Mucosa of rectum (tissue), 2 donors: ENCODE data around the gene NPTXR.

Source experiments
- H3K27ac ChIP-seq, 2 donors: one replicate each; pipeline ENCODE4 v1.7.0; 2013; ENCODE audit warnings: inconsistent platforms in 2 of 2, low read depth in 2 of 2, low read length in 2 of 2
- H3K27me3 ChIP-seq, 2 donors: one replicate each; pipeline ENCODE4 v1.7.0; 2013; ENCODE audit warnings: low read length in 2 of 2; ENCODE audit not compliant: control insufficient read depth in 2 of 2, insufficient read depth in 2 of 2
- H3K36me3 ChIP-seq, 2 donors: one replicate each; pipeline ENCODE4 v1.7.0; 2013; ENCODE audit warnings: low read length in 2 of 2; ENCODE audit not compliant: control insufficient read depth in 2 of 2, insufficient read depth in 2 of 2
- H3K4me1 ChIP-seq, 2 donors: one replicate each; pipeline ENCODE4 v1.7.0; 2013; ENCODE audit warnings: low read length in 2 of 2, mild to moderate bottlenecking in 1 of 2; ENCODE audit not compliant: control insufficient read depth in 2 of 2, insufficient read depth in 2 of 2
- H3K4me3 ChIP-seq, 2 donors: one replicate each; pipeline ENCODE4 v1.7.0; 2013; ENCODE audit warnings: low read length in 2 of 2
- H3K9ac ChIP-seq, 2 donors: one replicate each; pipeline ENCODE4 v1.7.0; 2013; ENCODE audit warnings: low read length in 2 of 2, low read depth in 1 of 2, mild to moderate bottlenecking in 1 of 2
- H3K9me3 ChIP-seq, 2 donors: one replicate each; pipeline ENCODE4 v1.7.0; 2013; ENCODE audit warnings: low read length in 2 of 2; ENCODE audit not compliant: control insufficient read depth in 2 of 2
- donor health status: healthy.
- donor health status: Normal muscosa, but diverticular disease.

NPTXR gene

GRCh38 chr22:38786631-38787030 lies 57.2 kb downstream of the NPTXR start:
- peaks cover 7 to 10% of the 10 kb centered on the region in 2 donors for H3K36me3 ChIP-seq
- no peak overlapping the region for H3K9ac ChIP-seq
- H3K9me3 ChIP-seq, result no peaks in the 10 kb centered on the region
- no peak overlapping the region for H3K27ac ChIP-seq
- H3K4me3 ChIP-seq, result no peak overlapping the region
- peaks cover 0 to 8% of the 10 kb centered on the region in 2 donors for H3K4me1 ChIP-seq
- no peaks in the 10 kb centered on the region for H3K27me3 ChIP-seq

DNA sequence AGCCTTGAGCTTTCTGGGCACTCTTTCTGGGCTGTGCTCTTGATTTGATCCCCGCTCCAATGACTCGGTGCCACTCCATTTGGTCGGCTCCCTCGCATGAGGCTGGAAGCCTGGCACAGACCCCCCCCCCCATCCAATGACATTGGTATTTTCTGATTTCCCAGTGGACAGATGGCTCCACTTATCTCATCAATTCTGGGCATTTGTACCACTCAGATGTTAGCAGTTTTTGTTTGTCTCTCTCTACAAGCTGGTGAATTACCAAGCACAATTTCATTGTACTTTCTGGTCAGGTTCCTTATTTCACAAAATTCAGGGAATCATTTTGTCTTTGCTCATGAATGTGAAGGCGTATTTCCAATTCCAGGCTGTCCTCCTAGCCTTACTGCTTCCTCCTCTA lies 59.0 kb downstream of the NPTXR start:
- peaks cover 0 to 8% of the 10 kb centered on the region in 2 donors for H3K4me1 ChIP-seq
- no peak overlapping the region for H3K9ac ChIP-seq
- H3K27ac ChIP-seq, result no peak overlapping the region
- no peaks in the 10 kb centered on the region for H3K27me3 ChIP-seq
- no peak overlapping the region for H3K4me3 ChIP-seq
- peaks cover 9 to 12% of the 10 kb centered on the region in 2 donors for H3K36me3 ChIP-seq
- no peaks in the 10 kb centered on the region for H3K9me3 ChIP-seq

DNA sequence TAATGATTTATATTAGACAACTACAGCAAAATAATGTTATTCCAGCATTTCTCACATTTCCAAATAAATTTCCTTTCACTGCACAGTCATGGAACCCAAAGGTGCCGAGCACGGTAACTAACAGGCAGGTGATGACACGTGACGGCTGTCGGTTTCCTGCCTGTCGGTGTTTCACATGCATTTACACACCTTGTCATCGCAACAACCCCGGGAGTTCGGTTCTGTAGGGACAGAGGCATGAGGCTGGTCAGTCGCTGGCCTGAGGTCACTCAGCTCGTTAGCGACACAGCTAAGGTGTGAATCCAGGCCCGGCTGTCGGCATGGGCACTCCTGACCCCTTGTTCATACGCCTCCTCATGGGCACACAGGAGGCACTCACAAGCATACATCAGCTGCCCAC lies 59.8 kb downstream of the NPTXR start:
- Histone ChIP-seq H3K36me3 (peaks cover 9 to 16% of the 10 kb centered on the region in 2 donors), H3K27ac (no peak overlapping the region), H3K9ac (no peak overlapping the region), H3K4me3 (no peak overlapping the region), H3K4me1 (peaks cover 0 to 8% of the 10 kb centered on the region in 2 donors), H3K27me3 (no peaks in the 10 kb centered on the region), H3K9me3 (no peaks in the 10 kb centered on the region)

DNA sequence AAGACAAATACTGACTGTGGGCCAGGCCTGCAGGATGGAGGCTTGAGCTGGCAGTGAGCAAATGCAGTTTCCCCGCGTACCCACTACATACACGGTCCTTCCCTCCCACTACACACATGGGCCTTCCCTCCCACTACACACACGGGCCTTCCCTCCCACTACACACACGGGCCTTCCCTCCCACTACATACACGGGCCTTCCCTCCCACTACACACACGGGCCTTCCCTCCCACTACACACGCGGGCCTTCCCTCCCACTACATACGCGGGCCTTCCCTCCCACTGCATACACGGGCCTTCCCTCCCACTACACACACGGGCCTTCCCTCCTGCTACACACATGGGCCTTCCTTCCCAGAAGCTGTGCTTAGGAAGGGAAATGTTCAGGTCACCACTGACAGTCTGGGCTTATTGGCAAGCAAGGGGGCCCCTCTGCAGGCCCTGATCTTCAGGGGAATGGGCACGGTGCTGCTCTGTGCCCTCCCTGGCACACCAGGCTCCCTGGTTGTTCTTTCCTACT lies 60.7 kb downstream of the NPTXR start:
- Histone ChIP-seq H3K9ac (no peak overlapping the region), H3K4me3 (no peak overlapping the region), H3K27ac (no peak overlapping the region), H3K36me3 (peaks cover 9 to 16% of the 10 kb centered on the region in 2 donors), H3K27me3 (no peaks in the 10 kb centered on the region), H3K9me3 (no peaks in the 10 kb centered on the region), H3K4me1 (peaks cover 0 to 4% of the 10 kb centered on the region in 2 donors)

- H3K4me3 ChIP-seq, result no peak overlapping the region
- no peaks in the 10 kb centered on the region for H3K9me3 ChIP-seq
- peaks cover 9 to 16% of the 10 kb centered on the region in 2 donors for H3K36me3 ChIP-seq
- no peak overlapping the region for H3K9ac ChIP-seq
- no peaks in the 10 kb centered on the region for H3K27me3 ChIP-seq
- H3K27ac ChIP-seq, result no peak overlapping the region
- H3K4me1 ChIP-seq, result no peaks in the 10 kb centered on the region
Measured at GRCh38 chr22:38782402-38783094, 61.3 kb downstream of the NPTXR start.

- Histone ChIP-seq H3K9ac (no peak overlapping the region), H3K27ac (no peak overlapping the region), H3K4me3 (no peak overlapping the region), H3K4me1 (no peaks in the 10 kb centered on the region), H3K27me3 (no peaks in the 10 kb centered on the region), H3K9me3 (no peaks in the 10 kb centered on the region), H3K36me3 (peaks cover 9 to 16% of the 10 kb centered on the region in 2 donors)
Measured at GRCh38 chr22:38781033-38781432, 62.8 kb downstream of the NPTXR start.

- no peak overlapping the region for H3K4me3 ChIP-seq
- H3K27ac ChIP-seq, result no peak overlapping the region
Measured at GRCh38 chr22:38777087-38777671, 66.6 kb downstream of the NPTXR start.

GRCh38 chr22:38776086-38776485 lies 67.7 kb downstream of the NPTXR start:
- no peak overlapping the region for H3K9ac ChIP-seq
- no peak overlapping the region for H3K27ac ChIP-seq
- no peaks in the 10 kb centered on the region for H3K9me3 ChIP-seq
- H3K27me3 ChIP-seq, result no peaks in the 10 kb centered on the region
- peaks cover 6 to 16% of the 10 kb centered on the region in 2 donors for H3K36me3 ChIP-seq
- no peaks in the 10 kb centered on the region for H3K4me1 ChIP-seq
- no peak overlapping the region for H3K4me3 ChIP-seq

More at GRCh38 chr22:38777087-38777671, 66.6 kb downstream of the NPTXR start:
- Histone ChIP-seq H3K27me3 (no peaks in the 10 kb centered on the region), H3K9me3 (no peaks in the 10 kb centered on the region), H3K4me1 (no peaks in the 10 kb centered on the region), H3K36me3 (peaks cover 7 to 16% of the 10 kb centered on the region in 2 donors), H3K9ac (no peak overlapping the region)

GRCh38 chr22:38775656-38776055 lies 68.2 kb downstream of the NPTXR start:
- H3K4me3 ChIP-seq, result no peak overlapping the region
- H3K27ac ChIP-seq, result no peak overlapping the region
- no peaks in the 10 kb centered on the region for H3K4me1 ChIP-seq
- peaks cover 6 to 12% of the 10 kb centered on the region in 2 donors for H3K36me3 ChIP-seq
- H3K9ac ChIP-seq, result no peak overlapping the region
- H3K27me3 ChIP-seq, result no peaks in the 10 kb centered on the region
- H3K9me3 ChIP-seq, result no peaks in the 10 kb centered on the region

DNA sequence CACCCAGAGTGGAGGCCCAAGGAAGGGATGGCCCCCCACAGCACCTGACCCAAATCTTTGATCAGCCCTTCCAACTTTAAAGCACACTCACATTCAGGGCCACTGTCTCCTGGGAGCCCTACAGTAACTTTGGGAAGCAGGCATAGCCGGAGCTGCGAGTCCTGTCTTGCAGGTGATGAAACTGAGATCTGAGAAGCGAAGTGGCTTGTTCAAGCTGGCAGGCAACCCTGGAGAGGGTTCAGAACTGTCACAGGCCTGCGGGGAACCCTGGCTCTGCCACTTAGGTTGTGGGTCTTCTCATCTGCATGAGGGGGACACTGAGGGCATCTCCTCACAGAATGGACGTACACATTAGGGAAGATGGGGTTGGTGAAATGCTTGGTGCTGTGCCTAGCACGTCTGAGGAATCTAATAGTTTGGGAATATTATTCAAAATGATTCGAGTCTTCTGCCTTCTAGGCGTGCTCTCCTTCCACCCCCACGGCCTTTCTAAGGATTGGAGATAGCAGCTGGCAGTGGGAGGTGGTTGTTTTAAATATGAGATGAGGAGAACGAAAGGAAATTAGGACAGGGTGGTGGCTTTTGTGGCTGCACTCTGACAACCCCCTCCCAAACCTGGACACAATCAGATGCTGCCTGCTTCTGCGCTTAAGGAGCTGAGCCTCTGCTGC lies 69.2 kb downstream of the NPTXR start:
- no peak overlapping the region for H3K9ac ChIP-seq
- H3K4me1 ChIP-seq, result no peaks in the 10 kb centered on the region
- H3K27ac ChIP-seq, result no peak overlapping the region
- no peak overlapping the region for H3K4me3 ChIP-seq
- no peaks in the 10 kb centered on the region for H3K9me3 ChIP-seq
- peaks cover 0 to 2% of the 10 kb centered on the region in 2 donors for H3K36me3 ChIP-seq
- no peaks in the 10 kb centered on the region for H3K27me3 ChIP-seq
